ENCODE measurements around the gene RABEPK.

- TF ChIP-seq GATA2 (IDR thresholded peaks at IDR 0.05; ENCODE audit: low read depth, low read length), result no peak
- TF ChIP-seq GATA3 (IDR thresholded peaks at IDR 0.05; ENCODE audit: low read depth, low read length), result no peak
Measured at GRCh38 chr9:125243792-125244260, 43.5 kb downstream of the RABEPK start.
